Measurements from ENCODE around the gene CNEP1R1.

GRCh38 chr16:49997721-49998251 lies 27.2 kb upstream of the CNEP1R1 start:
- TF ChIP-seq POLR2AphosphoS5 (IDR thresholded peaks at IDR 0.05; ENCODE audit: low read depth, low read length) (no peak), TAF1 (IDR thresholded peaks at IDR 0.05; ENCODE audit: low read depth, low read length) (no peak)
